K562 (cell line): ENCODE data around the gene ARHGAP35. TPM values are rescaled to one million over a fixed set of nuclear protein-coding genes. Genes with fewer than 3 reads are reported as not detected.

Experiments used
- ID3 ChIP-seq, 2 experiments: fragments of 250-450 bp in 1 of 2; fragments of 450-650 bp in 1 of 2; sonication (Bioruptor Pico) in 1 of 2; IDR thresholded peaks; 2 replicates each; pipeline versions ENCODE4 v1.6.1 to v1.8.0; 2016 to 2021; ENCODE audit warnings: mild to moderate bottlenecking in 2 of 2, moderate library complexity in 2 of 2, missing compliant biosample characterization in 1 of 2, missing genetic modification characterization in 1 of 2
- RBM25 ChIP-seq: fragments of 200-400 bp; formaldehyde crosslinking; IDR thresholded peaks from 2 replicates; pipeline ENCODE4 v1.6.1; 2018; ENCODE audit warnings: low read length, low read depth, moderate library complexity; ENCODE audit not compliant: severe bottlenecking
- VEZF1 ChIP-seq: fragments of 200-800 bp; sonication (Bioruptor generic); IDR thresholded peaks from 2 replicates; pipeline ENCODE4 v1.6.1; 2017; ENCODE audit warnings: missing genetic modification characterization, missing compliant biosample characterization
- ZBTB40 ChIP-seq, 2 experiments: fragments of 450-650 bp in 1 of 2; sonication (generic) in 1 of 2; formaldehyde crosslinking in 1 of 2; IDR thresholded peaks; 2 replicates each; pipeline versions ENCODE4 v1.7.1 to v1.9.0; 2016 to 2022; ENCODE audit warnings: inconsistent platforms in 1 of 2, mild to moderate bottlenecking in 1 of 2, missing genetic modification reagents in 1 of 2
- ZFP30 ChIP-seq: fragments of 250-450 bp; sonication (Bioruptor Pico); IDR thresholded peaks from 2 replicates; pipeline ENCODE4 v1.8.0; 2022; ENCODE audit warnings: moderate library complexity, mild to moderate bottlenecking, inconsistent platforms, borderline replicate concordance
- ZNF644 ChIP-seq: fragments of 200-800 bp; sonication (Bioruptor generic); IDR thresholded peaks from 2 replicates; pipeline ENCODE4 v1.6.1; 2016; ENCODE audit warnings: low read depth, missing genetic modification characterization, missing compliant biosample characterization
- polyA plus RNA-seq, 8 experiments: library from polyadenylated mRNA; depleted of rRNA in 4 of 8; stranded (reverse) in 5 of 8; unstranded in 3 of 8; fragments of >200 nt; fragmentation: Nextera tagmentation in 2 of 8; fragmentation: Illumina TruSeq in 1 of 8; extraction: Ambion mirVana in 2 of 8; extraction: Trizol in 1 of 8; gene quantifications; 2 replicates each; pipeline versions ENCODE4 v1.2.1 to v1.2.3, GENCODE V29; 2011 to 2014; ENCODE audit warnings: inconsistent platforms in 1 of 8, missing spikeins in 1 of 8
- total RNA-seq, 7 experiments: library from RNA; depleted of rRNA in 6 of 7; stranded (reverse); fragments of >200 nt in 6 of 7; fragmentation: Illumina TruSeq in 2 of 7; extraction: Trizol in 2 of 7; gene quantifications; 2 replicates each; pipeline versions ENCODE4 v1.2.1 to v1.2.3, GENCODE V29; 2011 to 2021; ENCODE audit warnings: low replicate concordance in 1 of 7
- TF ChIP-seq, protein P1 (sequence below): fragments of 450-650 bp; IDR thresholded peaks from 2 replicates; pipeline ENCODE4 v1.6.1; 2016; ENCODE audit warnings: borderline replicate concordance
- TF ChIP-seq, protein P2 (sequence below): sonication (generic); formaldehyde crosslinking; IDR thresholded peaks from 2 replicates; pipeline ENCODE4 v1.4.0; 2020; ENCODE audit warnings: mild to moderate bottlenecking, missing genetic modification reagents

ARHGAP35 gene
- total and polyA plus RNA-seq, 9 of the 15 experiments (the other 6 are each of a cell fraction or from before 2014, with no cell fraction given), result 0.27 to 26.4 (median 10.2) TPM

GRCh38 chr19:46859637-46860124 is 1.1 kb upstream of the ARHGAP35 start (continued):
- TF ChIP-seq ZBTB40 (IDR thresholded peaks at IDR 0.05) (peak; percentile 58; the same call in 1 of the 2 replicates), ZBTB40 (CRISPR knock-in tag; IDR thresholded peaks at IDR 0.05) (no peak), RBM25 (peak; percentile 87), ZNF644 (0 out of 2 replicates have a peak, but pooled peaks have one; percentile 67), ID3 (CRISPR knock-in tag; IDR thresholded peaks at IDR 0.05) (no peak), ID3 (tag; IDR thresholded peaks at IDR 0.05) (peak; percentile 42; the same call in 1 of the 2 replicates), VEZF1 (no peak), ZFP30 (no peak)
- TF ChIP-seq, protein P1, sequence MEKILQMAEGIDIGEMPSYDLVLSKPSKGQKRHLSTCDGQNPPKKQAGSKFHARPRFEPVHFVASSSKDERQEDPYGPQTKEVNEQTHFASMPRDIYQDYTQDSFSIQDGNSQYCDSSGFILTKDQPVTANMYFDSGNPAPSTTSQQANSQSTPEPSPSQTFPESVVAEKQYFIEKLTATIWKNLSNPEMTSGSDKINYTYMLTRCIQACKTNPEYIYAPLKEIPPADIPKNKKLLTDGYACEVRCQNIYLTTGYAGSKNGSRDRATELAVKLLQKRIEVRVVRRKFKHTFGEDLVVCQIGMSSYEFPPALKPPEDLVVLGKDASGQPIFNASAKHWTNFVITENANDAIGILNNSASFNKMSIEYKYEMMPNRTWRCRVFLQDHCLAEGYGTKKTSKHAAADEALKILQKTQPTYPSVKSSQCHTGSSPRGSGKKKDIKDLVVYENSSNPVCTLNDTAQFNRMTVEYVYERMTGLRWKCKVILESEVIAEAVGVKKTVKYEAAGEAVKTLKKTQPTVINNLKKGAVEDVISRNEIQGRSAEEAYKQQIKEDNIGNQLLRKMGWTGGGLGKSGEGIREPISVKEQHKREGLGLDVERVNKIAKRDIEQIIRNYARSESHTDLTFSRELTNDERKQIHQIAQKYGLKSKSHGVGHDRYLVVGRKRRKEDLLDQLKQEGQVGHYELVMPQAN, result peak; percentile 96
- TF ChIP-seq, protein P2, sequence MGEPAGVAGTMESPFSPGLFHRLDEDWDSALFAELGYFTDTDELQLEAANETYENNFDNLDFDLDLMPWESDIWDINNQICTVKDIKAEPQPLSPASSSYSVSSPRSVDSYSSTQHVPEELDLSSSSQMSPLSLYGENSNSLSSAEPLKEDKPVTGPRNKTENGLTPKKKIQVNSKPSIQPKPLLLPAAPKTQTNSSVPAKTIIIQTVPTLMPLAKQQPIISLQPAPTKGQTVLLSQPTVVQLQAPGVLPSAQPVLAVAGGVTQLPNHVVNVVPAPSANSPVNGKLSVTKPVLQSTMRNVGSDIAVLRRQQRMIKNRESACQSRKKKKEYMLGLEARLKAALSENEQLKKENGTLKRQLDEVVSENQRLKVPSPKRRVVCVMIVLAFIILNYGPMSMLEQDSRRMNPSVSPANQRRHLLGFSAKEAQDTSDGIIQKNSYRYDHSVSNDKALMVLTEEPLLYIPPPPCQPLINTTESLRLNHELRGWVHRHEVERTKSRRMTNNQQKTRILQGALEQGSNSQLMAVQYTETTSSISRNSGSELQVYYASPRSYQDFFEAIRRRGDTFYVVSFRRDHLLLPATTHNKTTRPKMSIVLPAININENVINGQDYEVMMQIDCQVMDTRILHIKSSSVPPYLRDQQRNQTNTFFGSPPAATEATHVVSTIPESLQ (CRISPR knock-in tag), result no peak
